Panc1 (cell line): ENCODE data around the gene OR10A2. TPM values are rescaled to one million over a fixed set of nuclear protein-coding genes. Genes with fewer than 3 reads are reported as not detected.
A peak's percentile ranks its signal among the peaks of the same experiment; 100 is the strongest.
"Not testable (repeated sequence)": the region's sequence is repeated elsewhere in the genome, so short reads cannot be mapped to it uniquely, and the experiment has no call there.

Source experiments
- ATAC-seq: fragments of 200-7000 bp; cut with Tn5 transposase; 2 replicates; pipeline ENCODE4 v1.9.1; 2020; ENCODE audit warnings: mild to moderate bottlenecking, moderate library complexity
- BruUV-seq: library from RNA; stranded (reverse); fragments of 400-500 nt; replicated peaks from 2 replicates; lab custom pipeline; 2021; lab: Mats Ljungman, UMichigan
- CTCF ChIA-PET: fragments of 300-600 bp; sonication (Branson Sonifier 250); formaldehyde crosslinking; loops from one replicate; lab custom pipeline; 2022; ENCODE audit warnings: antibody characterized with exemption; lab: Charles Lee
- POLR2A ChIA-PET: fragments of 300-600 bp; sonication (Branson Sonifier 250); formaldehyde crosslinking; loops from one replicate; lab custom pipeline; 2022; ENCODE audit warnings: antibody characterized with exemption; lab: Charles Lee
- DNase-seq: peaks from one replicate; pipeline ENCODE4 v3.0.0-alpha.2; 2010; ENCODE audit warnings: low read depth, low spot score
- H3K27ac ChIP-seq: 2 replicates; pipeline ENCODE4 v1.5.1; 2011; ENCODE audit warnings: mild to moderate bottlenecking, low read length, inconsistent platforms
- H3K27me3 ChIP-seq: fragments of 200-500 bp; sonication (Bioruptor generic); 2 replicates; pipeline ENCODE4 v1.6.0; 2014; ENCODE audit warnings: low read length, inconsistent platforms; ENCODE audit not compliant: control insufficient read depth, insufficient read depth
- H3K36me3 ChIP-seq: fragments of 200-500 bp; sonication (Bioruptor generic); 2 replicates; pipeline ENCODE4 v1.5.1; 2014; ENCODE audit warnings: inconsistent platforms, mild to moderate bottlenecking, low read length, moderate library complexity; ENCODE audit not compliant: control insufficient read depth, insufficient read depth
- H3K4me1 ChIP-seq: 2 replicates; pipeline ENCODE4 v1.5.1; 2011; ENCODE audit warnings: inconsistent platforms, mild to moderate bottlenecking, low read length, moderate library complexity; ENCODE audit not compliant: control insufficient read depth, insufficient read depth
- H3K4me3 ChIP-seq, 2 experiments: 2 replicates each; pipeline ENCODE4 v1.5.1; 2011 to 2012; ENCODE audit warnings: low read depth in 2 of 2, low read length in 2 of 2, mild to moderate bottlenecking in 2 of 2, inconsistent platforms in 1 of 2, moderate library complexity in 1 of 2
- H3K9me3 ChIP-seq: fragments of 200-500 bp; sonication (Bioruptor generic); 2 replicates; pipeline ENCODE4 v1.5.1; 2014; ENCODE audit warnings: low read depth, mild to moderate bottlenecking, inconsistent platforms, low read length, moderate library complexity; ENCODE audit not compliant: control insufficient read depth, insufficient read depth
- POLR2AphosphoS5 ChIP-seq: IDR thresholded peaks from 2 replicates; pipeline ENCODE4 v1.6.1; 2012; ENCODE audit warnings: mild to moderate bottlenecking, low read depth, low read length, moderate library complexity
- SIN3A ChIP-seq: IDR thresholded peaks from 2 replicates; pipeline ENCODE4 v1.6.1; 2012; ENCODE audit warnings: low read depth, mild to moderate bottlenecking, low read length, moderate library complexity, borderline replicate concordance; ENCODE audit not compliant: insufficient read depth
- TCF7L2 ChIP-seq: IDR thresholded peaks from 2 replicates; pipeline ENCODE4 v1.6.1; 2011; ENCODE audit warnings: mild to moderate bottlenecking, low read depth, low read length, inconsistent platforms
- in situ Hi-C: cut with HindIII; loops from 2 replicates; pipeline ENCODE4 v1.10.0; 2016; ENCODE audit warnings: low sequenced_read_pairs, low pct_unique_long_range_greater_than_20kb
- intact Hi-C: fragments of 100-400 bp; cut with micrococcal nuclease; formaldehyde crosslinking; loops from one replicate; pipeline ENCODE4 v1.10.0; 2022; ENCODE audit not compliant: unreplicated experiment
- total RNA-seq: library from RNA; stranded (reverse); gene quantifications from one replicate; pipeline ENCODE4 v1.2.1, GENCODE V29; 2021; ENCODE audit not compliant: unreplicated experiment
- TF ChIP-seq, protein P1 (sequence below): fragments of 450-650 bp; IDR thresholded peaks from 2 replicates; pipeline ENCODE4 v1.5.1; 2017; ENCODE audit warnings: mild to moderate bottlenecking
- TF ChIP-seq, protein P2 (sequence below), 2 experiments: IDR thresholded peaks; 2 replicates each; pipeline ENCODE4 v1.6.1; 2011 to 2012; ENCODE audit warnings: low read depth in 2 of 2, control low read depth in 1 of 2, low read length in 1 of 2, mild to moderate bottlenecking in 1 of 2, moderate library complexity in 1 of 2; ENCODE audit not compliant: insufficient read depth in 1 of 2

The OR10A2 gene
- total RNA-seq, 1 experiment from 2014 or later = not detected

DNA sequence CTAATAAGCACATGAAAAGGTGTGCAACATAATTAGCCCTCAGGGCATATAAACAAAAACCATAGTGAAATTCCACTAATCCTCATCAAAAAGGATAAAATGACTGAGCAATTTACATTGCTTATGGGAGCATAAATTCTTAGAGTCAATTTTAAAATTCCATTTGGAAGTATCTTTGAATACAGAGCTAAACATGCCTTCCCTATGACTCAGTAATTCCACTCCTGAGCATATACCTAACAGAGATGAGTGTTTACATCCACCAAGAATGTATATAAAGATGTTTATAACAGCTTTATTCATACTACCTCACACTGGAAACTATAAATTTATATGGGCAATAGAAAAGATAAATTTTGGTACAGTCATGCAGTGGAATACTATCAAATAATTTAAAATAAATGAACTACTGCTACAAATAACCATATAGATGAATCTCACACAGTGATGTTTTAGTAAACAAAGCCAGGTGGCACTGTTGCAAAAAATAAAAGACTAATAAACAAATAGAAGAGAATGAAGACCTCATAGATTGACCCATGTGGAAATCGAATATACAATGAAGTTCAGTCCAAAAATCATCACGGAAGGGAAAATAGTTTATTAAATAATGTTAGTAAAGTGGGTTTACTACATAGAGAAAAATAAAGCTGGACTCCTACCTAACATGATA is 37.6 kb downstream of the OR10A2 start:
- TF ChIP-seq POLR2AphosphoS5 = no peak
- TF ChIP-seq, protein P1, sequence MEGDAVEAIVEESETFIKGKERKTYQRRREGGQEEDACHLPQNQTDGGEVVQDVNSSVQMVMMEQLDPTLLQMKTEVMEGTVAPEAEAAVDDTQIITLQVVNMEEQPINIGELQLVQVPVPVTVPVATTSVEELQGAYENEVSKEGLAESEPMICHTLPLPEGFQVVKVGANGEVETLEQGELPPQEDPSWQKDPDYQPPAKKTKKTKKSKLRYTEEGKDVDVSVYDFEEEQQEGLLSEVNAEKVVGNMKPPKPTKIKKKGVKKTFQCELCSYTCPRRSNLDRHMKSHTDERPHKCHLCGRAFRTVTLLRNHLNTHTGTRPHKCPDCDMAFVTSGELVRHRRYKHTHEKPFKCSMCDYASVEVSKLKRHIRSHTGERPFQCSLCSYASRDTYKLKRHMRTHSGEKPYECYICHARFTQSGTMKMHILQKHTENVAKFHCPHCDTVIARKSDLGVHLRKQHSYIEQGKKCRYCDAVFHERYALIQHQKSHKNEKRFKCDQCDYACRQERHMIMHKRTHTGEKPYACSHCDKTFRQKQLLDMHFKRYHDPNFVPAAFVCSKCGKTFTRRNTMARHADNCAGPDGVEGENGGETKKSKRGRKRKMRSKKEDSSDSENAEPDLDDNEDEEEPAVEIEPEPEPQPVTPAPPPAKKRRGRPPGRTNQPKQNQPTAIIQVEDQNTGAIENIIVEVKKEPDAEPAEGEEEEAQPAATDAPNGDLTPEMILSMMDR = peak; percentile 56; the same call in 1 of the 2 replicates
- TF ChIP-seq TCF7L2 = no peak
- no peak for TF ChIP-seq SIN3A
- TF ChIP-seq, protein P2, sequence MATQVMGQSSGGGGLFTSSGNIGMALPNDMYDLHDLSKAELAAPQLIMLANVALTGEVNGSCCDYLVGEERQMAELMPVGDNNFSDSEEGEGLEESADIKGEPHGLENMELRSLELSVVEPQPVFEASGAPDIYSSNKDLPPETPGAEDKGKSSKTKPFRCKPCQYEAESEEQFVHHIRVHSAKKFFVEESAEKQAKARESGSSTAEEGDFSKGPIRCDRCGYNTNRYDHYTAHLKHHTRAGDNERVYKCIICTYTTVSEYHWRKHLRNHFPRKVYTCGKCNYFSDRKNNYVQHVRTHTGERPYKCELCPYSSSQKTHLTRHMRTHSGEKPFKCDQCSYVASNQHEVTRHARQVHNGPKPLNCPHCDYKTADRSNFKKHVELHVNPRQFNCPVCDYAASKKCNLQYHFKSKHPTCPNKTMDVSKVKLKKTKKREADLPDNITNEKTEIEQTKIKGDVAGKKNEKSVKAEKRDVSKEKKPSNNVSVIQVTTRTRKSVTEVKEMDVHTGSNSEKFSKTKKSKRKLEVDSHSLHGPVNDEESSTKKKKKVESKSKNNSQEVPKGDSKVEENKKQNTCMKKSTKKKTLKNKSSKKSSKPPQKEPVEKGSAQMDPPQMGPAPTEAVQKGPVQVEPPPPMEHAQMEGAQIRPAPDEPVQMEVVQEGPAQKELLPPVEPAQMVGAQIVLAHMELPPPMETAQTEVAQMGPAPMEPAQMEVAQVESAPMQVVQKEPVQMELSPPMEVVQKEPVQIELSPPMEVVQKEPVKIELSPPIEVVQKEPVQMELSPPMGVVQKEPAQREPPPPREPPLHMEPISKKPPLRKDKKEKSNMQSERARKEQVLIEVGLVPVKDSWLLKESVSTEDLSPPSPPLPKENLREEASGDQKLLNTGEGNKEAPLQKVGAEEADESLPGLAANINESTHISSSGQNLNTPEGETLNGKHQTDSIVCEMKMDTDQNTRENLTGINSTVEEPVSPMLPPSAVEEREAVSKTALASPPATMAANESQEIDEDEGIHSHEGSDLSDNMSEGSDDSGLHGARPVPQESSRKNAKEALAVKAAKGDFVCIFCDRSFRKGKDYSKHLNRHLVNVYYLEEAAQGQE (IDR thresholded peaks at IDR 0.05; ENCODE audit: insufficient read depth in 1 of 2, low read depth in 2 of 2, low read length in 1 of 2) = no peak
- ChIA-PET CTCF (no interaction called here), POLR2A (no interaction called here)
- no peaks in the 10 kb centered on the region for H3K9me3 ChIP-seq
- no peaks in the 10 kb centered on the region for H3K4me1 ChIP-seq
- H3K27ac ChIP-seq = no peak overlapping the region
- no TSS peak for BruUV-seq
- H3K36me3 ChIP-seq = no peaks in the 10 kb centered on the region
- H3K4me3 ChIP-seq = no peak overlapping the region
- ATAC-seq = no peak; the same call in 1 of the 2 replicates
- intact Hi-C loops = no loop called here
- no peaks in the 10 kb centered on the region; the same call in 1 of the 2 replicates for H3K27me3 ChIP-seq
- no peak for DNase-seq
- in situ Hi-C loops = no loop called here

DNA sequence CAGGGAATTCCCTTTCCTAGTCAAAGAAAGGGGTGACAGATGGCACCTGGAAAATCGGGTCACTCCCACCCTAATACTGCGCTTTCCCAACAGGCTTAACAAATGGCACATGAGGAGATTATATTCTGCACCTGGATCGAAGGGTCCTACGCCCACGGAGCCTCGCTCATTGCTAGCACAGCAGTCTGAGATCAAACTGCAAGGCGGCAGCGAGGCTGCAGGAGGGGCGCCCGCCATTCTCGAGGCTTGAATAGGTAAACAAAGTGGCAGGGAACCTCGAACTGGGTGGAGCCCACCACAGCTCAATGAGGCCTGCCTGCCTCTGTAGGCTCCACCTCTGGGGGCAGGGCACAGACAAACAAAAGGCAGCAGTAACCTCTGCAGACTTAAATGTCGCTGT is 41.9 kb downstream of the OR10A2 start:
- H3K36me3 ChIP-seq, intact Hi-C loops, H3K4me1 ChIP-seq, in situ Hi-C loops, H3K4me3 ChIP-seq, POLR2A ChIA-PET, H3K27me3 ChIP-seq, DNase-seq, H3K9me3 ChIP-seq, BruUV-seq, H3K27ac ChIP-seq, ATAC-seq: not testable (repeated sequence)
- CTCF ChIA-PET = interaction anchor here (1.3 kb wide), 1 partner anchor 92 kb away, joined by 3 read pairs; no protein-coding TSS in a partner anchor

DNA sequence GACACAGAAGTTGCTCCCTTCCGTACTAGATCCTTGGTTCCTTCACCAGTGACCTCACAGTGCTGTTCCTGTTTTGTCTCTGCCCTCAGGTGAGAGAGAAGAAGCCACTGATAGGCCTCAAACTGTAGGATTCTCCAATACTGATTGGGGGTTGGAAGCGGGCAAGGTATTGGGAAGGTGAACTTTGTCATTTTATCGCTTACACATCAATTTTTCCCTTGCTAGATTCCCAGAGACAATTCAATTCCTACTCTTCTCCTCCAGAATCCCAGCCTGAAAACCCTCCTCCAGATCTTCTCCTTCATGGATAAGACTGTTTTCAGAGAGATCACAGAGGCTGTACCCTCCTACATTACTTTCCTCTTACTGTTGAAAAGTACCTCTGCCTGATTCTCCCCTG is 48.5 kb downstream of the OR10A2 start:
- POLR2A ChIA-PET = no interaction called here
- Histone ChIP-seq H3K27ac (no peak overlapping the region), H3K27me3 (no peaks in the 10 kb centered on the region), H3K9me3 (no peaks in the 10 kb centered on the region), H3K4me3 (no peak overlapping the region), H3K36me3 (no peaks in the 10 kb centered on the region), H3K4me1 (no peaks in the 10 kb centered on the region)
- DNase-seq = no peak
- ATAC-seq = no peak
- in situ Hi-C loops = no loop called here
- no TSS peak for BruUV-seq
- TF ChIP-seq, protein P2 (IDR thresholded peaks at IDR 0.05; ENCODE audit: insufficient read depth in 1 of 2, low read depth in 2 of 2, low read length in 1 of 2) = no peak
- TF ChIP-seq SIN3A = no peak
- TF ChIP-seq POLR2AphosphoS5 = no peak
- no peak for TF ChIP-seq TCF7L2
- TF ChIP-seq, protein P1 = no peak
- CTCF ChIA-PET = no interaction called here
- intact Hi-C loops = no loop called here
